T-helper 22 cell (primary cell): ENCODE results near the gene PBRM1.
"Not testable (repeated sequence)": the region's sequence is repeated elsewhere in the genome, so short reads cannot be mapped to it uniquely, and the experiment has no call there.

Source experiments
- DNase-seq: peaks from one replicate; pipeline ENCODE4 v3.0.0-alpha.2; 2020; ENCODE audit warnings: low read depth

The PBRM1 gene

GRCh38 chr3:52704611-52705437 is 19.1 kb upstream of the PBRM1 start:
- no peak for DNase-seq

GRCh38 chr3:52703341-52703740 is 17.6 kb upstream of the PBRM1 start:
- no peak for DNase-seq

DNA sequence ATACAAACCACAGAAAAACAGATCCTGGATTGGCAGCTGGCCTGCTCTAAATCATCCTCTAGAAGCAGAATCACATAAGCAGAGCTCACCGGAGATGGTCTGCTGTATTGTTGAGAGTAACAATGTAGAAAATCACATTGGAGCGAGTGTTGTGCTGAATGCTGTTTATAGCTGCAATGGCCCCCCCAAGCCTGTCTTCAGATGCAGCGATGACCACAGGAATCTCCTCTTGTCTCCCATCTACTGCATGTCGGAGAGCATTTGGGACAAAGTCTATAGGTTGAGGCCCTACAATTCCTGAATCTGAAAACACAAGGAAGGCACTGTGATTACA is 11.9 kb upstream of the PBRM1 start:
- no peak for DNase-seq

- no peak for DNase-seq
Observed at GRCh38 chr3:52696830-52697631, 11.3 kb upstream of the PBRM1 start.

GRCh38 chr3:52695798-52696671 is 10.3 kb upstream of the PBRM1 start:
- DNase-seq = no peak

DNA sequence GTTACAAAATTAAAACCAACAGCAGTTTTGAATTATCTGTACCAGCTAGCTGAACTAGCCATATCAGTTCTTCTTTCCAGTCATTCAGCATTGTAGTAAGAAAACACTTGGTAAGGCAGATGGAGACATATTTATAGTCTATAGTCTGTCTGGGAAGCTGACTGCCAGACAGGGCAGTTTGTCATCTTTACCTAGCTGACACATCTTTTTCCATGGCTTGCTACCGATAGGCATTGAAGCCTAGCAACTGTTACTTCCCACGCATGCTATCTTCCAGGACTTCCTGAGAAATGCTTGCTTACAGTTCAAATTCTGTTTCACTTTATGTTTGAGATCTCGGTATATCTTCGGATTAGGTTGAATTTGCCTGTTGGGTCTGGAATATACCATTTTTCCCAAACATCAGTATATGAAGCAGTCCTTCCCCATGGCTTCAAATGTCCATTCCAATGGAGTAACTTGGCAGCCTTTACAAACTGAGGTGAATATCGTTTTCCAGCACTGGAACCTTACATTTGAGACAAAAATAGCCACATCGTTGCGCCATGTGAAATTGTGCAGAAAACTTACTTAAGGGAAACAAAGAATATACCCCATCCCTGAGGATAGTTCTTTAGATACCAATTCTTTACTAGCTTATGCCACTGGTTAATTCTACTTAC is 8.9 kb upstream of the PBRM1 start:
- DNase-seq = no peak

- no peak for DNase-seq
Observed at GRCh38 chr3:52693071-52693470, 7.4 kb upstream of the PBRM1 start.

DNA sequence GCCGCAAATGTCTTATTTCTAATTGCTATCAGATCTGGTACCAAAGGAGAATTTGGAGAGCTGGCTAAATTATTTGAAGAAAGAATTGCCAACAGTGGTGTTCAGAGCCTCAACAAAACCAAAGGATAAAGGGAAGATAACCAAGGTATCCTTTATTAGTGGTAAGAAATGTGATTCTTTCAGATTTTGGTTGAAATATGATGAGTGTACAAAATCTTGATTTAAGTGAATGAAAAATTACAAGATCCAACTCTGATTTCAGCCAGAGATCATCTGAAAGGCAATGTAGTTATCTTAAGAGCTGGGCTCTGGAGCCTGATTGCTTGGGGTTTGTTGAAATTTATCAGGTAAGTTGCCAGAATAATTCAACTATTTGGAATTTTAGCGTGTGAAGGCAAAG is 4.8 kb upstream of the PBRM1 start:
- no peak for DNase-seq

DNA sequence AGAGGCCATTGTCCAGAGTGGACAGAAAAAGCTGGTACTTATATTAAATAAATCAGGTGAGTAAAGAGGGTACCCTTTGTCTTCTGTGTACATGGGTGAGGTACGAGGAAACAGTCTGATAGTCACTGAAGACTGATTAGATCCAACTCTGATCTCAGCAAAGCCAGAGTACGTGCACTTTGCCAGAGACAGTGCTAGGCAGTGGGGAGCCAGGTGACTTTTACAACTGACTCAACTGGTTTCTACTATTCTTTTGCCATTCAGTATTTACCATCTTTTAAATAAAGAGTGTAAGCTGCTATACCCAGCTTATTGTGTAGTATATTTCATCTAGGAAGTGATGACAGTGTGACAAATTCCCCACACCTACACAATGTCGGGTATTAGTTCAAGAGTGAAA is 3.4 kb upstream of the PBRM1 start:
- no peak for DNase-seq

DNA sequence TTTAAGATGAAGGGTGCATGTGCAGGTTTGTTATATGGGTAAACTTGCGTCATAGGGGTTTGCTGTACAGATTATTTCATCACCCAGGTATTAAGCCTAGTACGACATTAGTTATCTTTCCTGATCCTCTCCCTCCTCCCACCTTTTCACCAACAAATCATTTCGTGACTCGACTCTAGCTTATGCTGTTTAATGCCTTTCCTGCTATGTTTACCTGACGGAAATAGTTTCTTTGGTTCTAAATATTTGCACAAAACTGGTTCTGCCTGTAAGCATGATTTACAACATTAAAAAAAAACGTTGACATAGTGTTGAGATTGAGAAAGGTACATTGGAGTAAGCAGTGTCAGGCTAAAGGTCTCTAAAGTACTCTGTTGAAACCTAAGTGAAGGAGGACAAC is 2.6 kb upstream of the PBRM1 start:
- DNase-seq = no peak

- DNase-seq = peak; percentile 79
Observed at GRCh38 chr3:52685285-52685708, 416 bp downstream of the PBRM1 start.

DNA sequence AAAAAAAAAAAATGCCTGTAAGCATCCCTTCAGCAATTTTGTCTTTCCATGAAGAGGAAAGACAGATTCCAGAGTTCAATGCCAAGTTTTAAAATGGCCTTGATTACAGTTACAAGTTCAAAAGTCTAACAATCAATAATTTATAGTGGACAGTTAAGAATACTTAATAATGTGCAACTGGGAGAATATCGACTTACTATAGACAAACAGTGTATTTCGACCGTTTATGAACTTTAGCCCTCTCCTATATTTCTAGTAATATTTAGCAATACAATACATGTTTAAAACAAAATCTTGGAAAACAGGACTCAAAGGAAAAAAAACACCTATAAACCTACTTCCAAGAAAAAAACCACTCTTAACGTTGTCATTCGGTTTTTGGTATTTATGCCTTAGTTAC is 1.5 kb downstream of the PBRM1 start:
- DNase-seq = no peak

DNA sequence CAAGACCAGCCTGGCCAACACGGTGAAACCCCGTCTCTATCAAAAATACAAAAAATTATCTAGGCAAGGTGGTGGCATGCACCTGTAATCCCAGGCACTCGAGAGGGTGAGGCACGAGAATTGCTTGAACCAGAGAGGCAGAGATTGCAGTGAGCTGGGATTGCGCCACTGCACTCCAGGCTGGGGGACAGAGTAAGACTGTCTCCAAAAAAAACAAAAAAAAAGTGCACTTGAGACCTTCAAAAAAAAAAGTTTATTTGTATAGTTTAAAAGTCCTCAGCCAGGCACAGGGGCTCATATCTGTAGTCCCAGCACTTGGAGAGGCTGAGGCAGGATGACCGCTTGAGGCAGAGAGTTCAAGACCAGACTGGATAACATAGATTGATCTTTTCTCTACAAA is 2.1 kb downstream of the PBRM1 start:
- DNase-seq = no peak

DNA sequence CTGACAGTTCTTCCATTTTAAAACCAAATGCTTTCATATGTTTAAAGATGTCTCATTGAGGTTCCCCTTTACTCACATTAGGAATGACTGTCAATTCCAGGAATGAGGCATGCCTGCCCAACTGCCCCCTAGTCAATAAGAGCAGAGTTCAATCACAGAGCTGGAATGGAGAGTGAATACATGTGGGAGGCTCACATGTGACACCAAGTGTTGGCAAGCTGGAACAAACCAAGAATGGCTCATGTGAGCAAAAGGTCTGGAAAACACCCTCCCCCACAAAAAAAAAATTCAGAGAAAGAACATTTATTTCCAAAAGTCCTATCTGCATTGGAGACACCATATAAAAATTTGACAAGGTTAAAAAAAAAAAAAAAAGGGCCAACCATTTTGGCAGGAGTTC is 3.7 kb downstream of the PBRM1 start:
- DNase-seq = no peak

- DNase-seq = no peak
Observed at GRCh38 chr3:52681596-52681995, 4.1 kb downstream of the PBRM1 start.

GRCh38 chr3:52679811-52680210 is 5.9 kb downstream of the PBRM1 start:
- DNase-seq = no peak

DNA sequence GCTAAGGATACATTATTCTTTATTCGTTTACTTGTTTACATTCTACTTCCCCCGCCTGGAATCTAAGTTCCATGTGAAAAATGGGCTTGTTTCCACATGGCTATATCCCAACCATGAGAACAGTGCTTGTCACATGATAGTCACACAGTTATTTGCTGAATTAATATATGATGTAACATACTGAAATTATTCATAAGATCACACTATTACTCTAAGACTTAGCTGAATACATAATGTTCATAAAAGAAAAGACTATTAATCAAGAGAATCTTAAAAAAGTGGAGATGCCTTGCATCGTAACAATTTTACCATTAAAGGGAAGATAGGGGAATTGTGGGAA is 6.5 kb downstream of the PBRM1 start:
- DNase-seq = no peak

DNA sequence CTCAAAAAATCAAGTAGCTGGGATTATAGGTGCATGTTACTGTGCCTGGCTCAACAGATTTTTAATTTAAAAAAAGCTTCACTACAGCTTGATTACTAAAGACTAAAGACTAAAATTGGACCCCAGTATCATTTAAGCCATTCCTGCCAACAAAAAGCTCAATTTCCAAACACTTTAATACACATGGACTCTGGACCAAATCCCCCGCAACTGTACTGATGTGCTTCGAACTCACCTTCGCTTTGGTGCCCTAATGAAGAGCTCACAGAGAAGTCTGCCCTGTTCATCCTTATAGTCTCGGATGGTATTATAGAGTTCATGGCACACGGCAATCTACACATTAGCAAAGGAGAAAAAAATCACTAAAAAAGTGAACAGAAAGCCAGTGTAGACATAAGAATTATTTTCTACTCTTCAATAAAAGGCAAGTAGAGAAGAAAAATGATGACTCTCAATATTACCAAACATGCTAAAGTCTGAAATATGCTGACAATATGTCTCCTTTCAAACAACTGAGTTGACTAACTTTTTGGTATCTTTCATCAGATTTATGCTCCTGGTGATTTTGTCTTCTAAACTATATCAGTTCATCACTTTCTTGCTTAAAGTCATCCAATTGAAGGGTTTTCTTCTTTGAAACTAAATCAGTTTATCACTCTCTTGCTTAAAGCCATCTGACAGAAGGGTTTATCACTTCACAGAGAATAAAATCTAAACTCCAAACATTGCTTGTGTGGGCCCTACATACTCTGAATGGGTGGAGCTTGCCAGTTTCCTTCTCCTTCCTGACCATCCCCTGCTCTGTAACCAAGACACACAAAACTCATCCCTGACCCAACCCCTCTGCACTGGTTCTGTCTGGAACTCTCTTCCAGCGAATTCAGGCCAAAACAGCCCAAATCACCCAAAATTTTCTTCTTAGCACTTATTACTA is 7.2 kb downstream of the PBRM1 start:
- no peak for DNase-seq

- not testable (repeated sequence) for DNase-seq
Observed at GRCh38 chr3:52676201-52676600, 9.5 kb downstream of the PBRM1 start.

- DNase-seq = no peak
Observed at GRCh38 chr3:52671676-52672075, 14.0 kb downstream of the PBRM1 start.
